PC-3 (cell line): ENCODE measurements around the gene LSR. TPM values are rescaled to one million over a fixed set of nuclear protein-coding genes. Genes with fewer than 3 reads are reported as not detected.

Experiments
- ATAC-seq: fragments of 200-7000 bp; cut with Tn5 transposase; 2 replicates; pipeline ENCODE4 v1.9.1; 2020; ENCODE audit warnings: mild to moderate bottlenecking, moderate library complexity
- BruUV-seq: library from RNA; stranded (reverse); fragments of 400-500 nt; replicated peaks from 2 replicates; lab custom pipeline; 2021; lab: Mats Ljungman, UMichigan
- CTCF ChIA-PET: fragments of 300-600 bp; sonication (Branson Sonifier 250); formaldehyde crosslinking; loops from one replicate; lab custom pipeline; 2022; ENCODE audit warnings: antibody characterized with exemption; lab: Charles Lee
- POLR2A ChIA-PET: fragments of 300-600 bp; sonication (Branson Sonifier 250); formaldehyde crosslinking; loops from one replicate; lab custom pipeline; 2022; ENCODE audit warnings: antibody characterized with exemption; ENCODE audit not compliant: unreplicated experiment; lab: Charles Lee
- DNase-seq: peaks from one replicate; pipeline ENCODE4 v3.0.0-alpha.2; 2015
- H2AFZ ChIP-seq: fragments of 300-600 bp; sonication (generic); 2 replicates; pipeline ENCODE4 v1.6.0; 2016; ENCODE audit warnings: antibody characterized with exemption, low read length
- H3F3A ChIP-seq: fragments of 300-600 bp; sonication (generic); one replicate; pipeline ENCODE4 v1.6.0; 2017; ENCODE audit warnings: antibody characterized with exemption, low read length, control low read depth, mild to moderate bottlenecking; ENCODE audit not compliant: unreplicated experiment
- H3K27ac ChIP-seq: fragments of 300-600 bp; sonication (generic); 2 replicates; pipeline ENCODE4 v1.5.1; 2016; ENCODE audit warnings: mild to moderate bottlenecking, low read length
- H3K27me3 ChIP-seq: fragments of 300-600 bp; sonication (generic); 2 replicates; pipeline ENCODE4 v1.6.1; 2016; ENCODE audit warnings: low read length, mixed read lengths
- H3K36me3 ChIP-seq: fragments of 300-600 bp; sonication (generic); 2 replicates; pipeline ENCODE4 v1.6.1; 2016; ENCODE audit warnings: low read depth, mixed run types, low read length, mixed read lengths
- H3K4me1 ChIP-seq: fragments of 300-600 bp; sonication (generic); 2 replicates; pipeline ENCODE4 v1.5.1; 2016; ENCODE audit warnings: low read length; ENCODE audit not compliant: insufficient read depth
- H3K4me2 ChIP-seq: fragments of 300-600 bp; sonication (generic); 2 replicates; pipeline ENCODE4 v1.6.0; 2016; ENCODE audit warnings: low read length
- H3K4me3 ChIP-seq: fragments of 300-600 bp; sonication (generic); 2 replicates; pipeline ENCODE4 v1.5.1; 2016; ENCODE audit warnings: mild to moderate bottlenecking, low read length, mixed read lengths
- H3K79me2 ChIP-seq: fragments of 300-600 bp; sonication (generic); 2 replicates; pipeline ENCODE4 v1.6.1; 2017; ENCODE audit warnings: low read length, mixed read lengths
- H3K9ac ChIP-seq: fragments of 300-600 bp; sonication (generic); 2 replicates; pipeline ENCODE4 v1.6.0; 2016; ENCODE audit warnings: mild to moderate bottlenecking, low read length
- H3K9me2 ChIP-seq: fragments of 300-600 bp; sonication (generic); replicated peaks from 2 replicates; pipeline ENCODE4 v1.6.1; 2016; ENCODE audit warnings: mixed run types, low read length, mixed read lengths
- H3K9me3 ChIP-seq: fragments of 300-600 bp; sonication (generic); 2 replicates; pipeline ENCODE4 v1.6.1; 2016; ENCODE audit warnings: low read length, mixed read lengths
- H4K20me1 ChIP-seq: fragments of 300-600 bp; sonication (generic); 2 replicates; pipeline ENCODE4 v1.6.1; 2016; ENCODE audit warnings: low read length, mixed read lengths
- EZH2 ChIP-seq: fragments of 300-600 bp; sonication (generic); IDR thresholded peaks from one replicate; pipeline ENCODE4 v1.6.1; 2017; ENCODE audit warnings: antibody characterized with exemption, mild to moderate bottlenecking, low read length; ENCODE audit not compliant: unreplicated experiment
- EZH2phosphoT487 ChIP-seq: fragments of 300-600 bp; sonication (generic); IDR thresholded peaks from 2 replicates; pipeline ENCODE4 v1.6.1; 2018; ENCODE audit warnings: mild to moderate bottlenecking, antibody characterized with exemption, low read length, borderline replicate concordance
- intact Hi-C: fragments of 100-400 bp; cut with micrococcal nuclease; formaldehyde crosslinking; loops from 2 replicates; pipeline ENCODE4 v1.9.0; 2023
- total RNA-seq: library from RNA; depleted of rRNA; stranded (reverse); fragments of >200 nt; gene quantifications from 2 replicates; pipeline ENCODE4 v1.2.3, GENCODE V29; 2014
- TF ChIP-seq, protein P1 (sequence below): fragments of 300-600 bp; sonication (generic); conservative IDR thresholded peaks from 2 replicates; pipeline ENCODE4 v1.5.1; 2017; ENCODE audit warnings: antibody characterized with exemption, low read depth, mild to moderate bottlenecking, low read length

LSR gene
- total RNA-seq, 1 experiment from 2014 or later: 91.0 TPM

DNA sequence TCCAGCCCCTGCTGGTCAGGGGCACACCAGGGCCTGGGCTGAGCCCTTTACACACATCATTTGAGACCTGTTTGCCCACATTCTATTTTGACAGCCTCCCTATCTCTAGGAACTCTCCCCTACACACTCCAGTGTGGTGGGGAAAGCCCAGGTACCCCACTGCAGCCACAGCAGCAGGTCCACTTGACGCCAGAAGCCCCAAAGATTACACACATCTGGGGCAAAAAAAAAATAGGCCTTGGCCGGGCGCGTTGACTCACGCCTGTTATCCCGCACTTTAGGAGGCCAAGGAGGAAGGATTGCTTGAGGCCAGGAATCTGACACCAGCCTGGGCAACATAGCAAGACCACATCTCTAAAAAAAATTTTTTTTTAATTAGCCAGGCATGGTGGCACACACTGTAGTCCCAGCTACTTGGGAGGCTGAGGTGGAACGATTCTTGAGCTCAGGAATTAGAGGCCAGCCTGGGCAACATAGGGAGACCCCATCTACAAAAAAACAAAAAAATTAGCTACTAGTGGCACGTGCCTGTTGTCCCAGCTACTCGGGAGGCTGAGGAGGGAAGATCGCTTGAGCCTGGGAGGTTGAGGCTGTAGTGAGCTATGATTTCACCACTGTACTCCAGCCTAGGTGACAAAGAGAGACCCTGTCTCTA lies 62.1 kb downstream of the LSR start:
- H2AFZ ChIP-seq: no peak overlapping the region
- no peaks in the 10 kb centered on the region for H3K79me2 ChIP-seq
- ATAC-seq (no peak), DNase-seq (no peak)
- H3K27me3 ChIP-seq: no peaks in the 10 kb centered on the region
- no peaks in the 10 kb centered on the region for H3K9me2 ChIP-seq
- intact Hi-C loops: no loop called here
- H3K9ac ChIP-seq: no peak overlapping the region
- TF ChIP-seq, protein P1, sequence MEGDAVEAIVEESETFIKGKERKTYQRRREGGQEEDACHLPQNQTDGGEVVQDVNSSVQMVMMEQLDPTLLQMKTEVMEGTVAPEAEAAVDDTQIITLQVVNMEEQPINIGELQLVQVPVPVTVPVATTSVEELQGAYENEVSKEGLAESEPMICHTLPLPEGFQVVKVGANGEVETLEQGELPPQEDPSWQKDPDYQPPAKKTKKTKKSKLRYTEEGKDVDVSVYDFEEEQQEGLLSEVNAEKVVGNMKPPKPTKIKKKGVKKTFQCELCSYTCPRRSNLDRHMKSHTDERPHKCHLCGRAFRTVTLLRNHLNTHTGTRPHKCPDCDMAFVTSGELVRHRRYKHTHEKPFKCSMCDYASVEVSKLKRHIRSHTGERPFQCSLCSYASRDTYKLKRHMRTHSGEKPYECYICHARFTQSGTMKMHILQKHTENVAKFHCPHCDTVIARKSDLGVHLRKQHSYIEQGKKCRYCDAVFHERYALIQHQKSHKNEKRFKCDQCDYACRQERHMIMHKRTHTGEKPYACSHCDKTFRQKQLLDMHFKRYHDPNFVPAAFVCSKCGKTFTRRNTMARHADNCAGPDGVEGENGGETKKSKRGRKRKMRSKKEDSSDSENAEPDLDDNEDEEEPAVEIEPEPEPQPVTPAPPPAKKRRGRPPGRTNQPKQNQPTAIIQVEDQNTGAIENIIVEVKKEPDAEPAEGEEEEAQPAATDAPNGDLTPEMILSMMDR: no peak
- TF ChIP-seq EZH2phosphoT487: no peak
- TF ChIP-seq EZH2: no peak
- no peaks in the 10 kb centered on the region for H3K9me3 ChIP-seq
- H3K4me2 ChIP-seq: no peak overlapping the region
- no peak overlapping the region for H3K27ac ChIP-seq
- H3F3A ChIP-seq: no peaks in the 10 kb centered on the region
- H3K4me3 ChIP-seq: no peak overlapping the region
- POLR2A ChIA-PET: no interaction called here
- no peaks in the 10 kb centered on the region for H3K4me1 ChIP-seq
- H3K36me3 ChIP-seq: no peaks in the 10 kb centered on the region
- BruUV-seq: no TSS peak
- no peaks in the 10 kb centered on the region for H4K20me1 ChIP-seq
- CTCF ChIA-PET: no interaction called here

DNA sequence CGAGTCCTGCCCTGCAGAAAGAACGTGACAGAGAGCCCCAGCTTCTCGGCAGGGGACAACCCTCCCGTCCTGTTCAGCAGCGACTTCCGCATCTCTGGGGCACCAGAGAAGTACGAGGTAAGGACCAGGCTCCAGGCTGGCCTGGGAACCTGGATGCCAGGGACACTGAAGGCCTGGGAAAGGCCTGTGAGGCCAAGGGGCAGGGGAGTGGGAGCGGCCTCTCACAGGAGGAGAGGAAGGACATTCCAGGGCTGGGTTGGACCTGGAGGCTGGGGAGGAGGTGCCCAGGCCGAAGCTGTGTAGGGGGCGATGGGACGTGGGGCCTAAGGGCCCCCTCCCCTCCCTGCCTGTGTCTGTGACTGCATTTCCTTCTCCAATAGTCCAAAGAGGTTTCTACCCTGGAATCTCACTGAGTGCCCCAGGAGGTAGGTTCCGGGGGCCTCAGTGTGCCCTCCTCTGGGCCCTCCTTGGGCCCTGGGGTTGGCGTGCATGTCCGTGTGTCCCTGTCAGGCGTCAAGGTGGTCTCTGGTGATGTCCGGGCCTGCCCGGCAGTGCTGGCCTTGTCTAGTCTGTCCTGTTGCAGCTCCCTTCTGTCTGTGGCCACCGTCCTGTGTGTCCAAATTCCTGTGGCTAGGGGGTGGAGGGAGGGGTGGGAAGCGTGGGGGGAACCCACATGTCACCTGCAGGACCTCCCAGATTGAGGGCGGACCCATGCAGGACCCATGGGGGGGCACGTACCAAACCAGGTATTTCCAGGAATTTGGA lies 63.3 kb downstream of the LSR start:
- ATAC-seq: no peak
- no TSS peak for BruUV-seq
- ChIA-PET CTCF (no interaction called here), POLR2A (no interaction called here)
- Histone ChIP-seq H4K20me1 (no peaks in the 10 kb centered on the region), H2AFZ (no peak overlapping the region), H3K9me3 (no peaks in the 10 kb centered on the region), H3K4me1 (no peaks in the 10 kb centered on the region), H3K27ac (no peak overlapping the region), H3K4me2 (no peak overlapping the region), H3K79me2 (no peaks in the 10 kb centered on the region), H3F3A (no peaks in the 10 kb centered on the region), H3K9me2 (no peaks in the 10 kb centered on the region), H3K27me3 (no peaks in the 10 kb centered on the region), H3K9ac (no peak overlapping the region), H3K4me3 (no peak overlapping the region), H3K36me3 (no peaks in the 10 kb centered on the region)
- no peak for TF ChIP-seq EZH2
- TF ChIP-seq EZH2phosphoT487: no peak
- TF ChIP-seq, protein P1: no peak
- no peak for DNase-seq
- intact Hi-C loops: no loop called here

DNA sequence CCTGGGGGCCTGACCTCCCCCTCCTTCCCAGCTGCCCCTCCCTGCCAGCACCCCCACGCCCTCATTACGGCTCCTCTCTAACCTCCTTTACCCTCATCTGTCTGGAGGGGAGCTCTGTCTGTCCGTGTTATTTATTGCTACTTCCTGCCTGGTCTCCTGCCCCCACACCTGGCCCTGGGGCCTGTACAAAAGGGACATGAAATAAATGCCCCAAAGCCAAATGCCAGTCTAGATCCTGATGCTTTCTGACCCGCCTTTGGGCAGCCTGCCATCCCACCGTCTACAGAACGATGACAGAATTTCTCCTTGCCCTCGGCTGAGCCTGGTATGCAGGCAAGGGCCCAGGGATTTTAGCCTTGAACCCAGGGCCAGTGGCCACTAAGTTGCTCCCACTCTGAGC lies 64.8 kb downstream of the LSR start:
- POLR2A ChIA-PET: interaction anchor here (0.7 kb wide), 1 partner anchor 250 kb away, joined by 3 read pairs; no protein-coding TSS in a partner anchor
- H3K9ac ChIP-seq: no peak overlapping the region
- ATAC-seq (no peak), DNase-seq (peak; percentile 54)
- no peaks in the 10 kb centered on the region for H3F3A ChIP-seq
- H3K4me1 ChIP-seq: peaks cover 3% of the 10 kb centered on the region
- intact Hi-C loops: no loop called here
- H3K27ac ChIP-seq: no peak overlapping the region
- H3K36me3 ChIP-seq: no peaks in the 10 kb centered on the region
- H3K27me3 ChIP-seq: no peaks in the 10 kb centered on the region
- no peaks in the 10 kb centered on the region for H3K9me2 ChIP-seq
- no peak overlapping the region for H2AFZ ChIP-seq
- H4K20me1 ChIP-seq: no peaks in the 10 kb centered on the region
- TF ChIP-seq EZH2 (no peak), EZH2phosphoT487 (no peak)
- TF ChIP-seq, protein P1: no peak
- H3K79me2 ChIP-seq: no peaks in the 10 kb centered on the region
- no peaks in the 10 kb centered on the region for H3K9me3 ChIP-seq
- BruUV-seq: no TSS peak
- CTCF ChIA-PET: no interaction called here
- H3K4me2 ChIP-seq: no peak overlapping the region
- H3K4me3 ChIP-seq: no peak overlapping the region
